ENCODE measurements around the gene SNX14.

- TF ChIP-seq CTCF (IDR thresholded peaks at IDR 0.05 in 8 of 11, conservative IDR thresholded peaks at IDR 0.05 in 3 of 11) (no peak), POLR2A (IDR thresholded peaks at IDR 0.05) (no peak), POLR2AphosphoS5 (IDR thresholded peaks at IDR 0.05) (no peak)
Measured at GRCh38 chr6:85456782-85457181, 136.9 kb downstream of the SNX14 start.
